ENCODE data around the gene ISG20L2. TPM values are rescaled to one million over a fixed set of nuclear protein-coding genes. Genes with fewer than 3 reads are reported as not detected.
A peak's percentile ranks its signal among the peaks of the same experiment; 100 is the strongest.

The ISG20L2 gene
- total RNA-seq, 1 donor from 2014 or later, result 35.3 TPM

DNA sequence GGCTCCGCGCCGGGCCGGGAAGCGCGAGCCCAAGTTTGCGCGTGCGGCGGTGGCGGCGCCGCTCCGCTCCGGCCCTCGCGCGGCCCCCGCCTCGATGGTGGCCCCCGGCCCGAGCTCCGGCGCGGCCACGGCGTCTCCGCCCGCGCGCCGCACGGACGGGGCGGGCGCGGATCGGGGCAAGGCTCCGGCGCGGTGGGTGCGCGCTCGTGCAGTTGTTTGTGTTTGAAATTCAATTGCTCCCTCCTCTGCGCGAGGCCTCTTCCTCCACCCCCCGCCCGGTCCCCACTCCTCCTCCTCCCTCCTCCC is 22.8 kb upstream of the ISG20L2 start, which contains the start of gene HDGF:
Gene HDGF (minus strand): TSS at position 225 of the 306 bp plus-strand sequence. CDS start 246 bp downstream, outside the sequence.
- H3K36me3 Mint-ChIP-seq, result no peaks in the 10 kb centered on the region
- DNase-seq (ENCODE audit: extremely low spot score, unreplicated experiment), result no peak
- no peaks in the 10 kb centered on the region for H3K27me3 Mint-ChIP-seq
- H3K4me1 Mint-ChIP-seq (ENCODE audit: unreplicated experiment), result peaks cover 32% of the 10 kb centered on the region
- no peaks in the 10 kb centered on the region for H3K9me3 Mint-ChIP-seq
- H3K27ac Mint-ChIP-seq, result peak within 1 kb of the TSS; percentile 99
- H3K4me3 Mint-ChIP-seq, result peak within 1 kb of the TSS; percentile 96
- TF ChIP-seq, protein P1, sequence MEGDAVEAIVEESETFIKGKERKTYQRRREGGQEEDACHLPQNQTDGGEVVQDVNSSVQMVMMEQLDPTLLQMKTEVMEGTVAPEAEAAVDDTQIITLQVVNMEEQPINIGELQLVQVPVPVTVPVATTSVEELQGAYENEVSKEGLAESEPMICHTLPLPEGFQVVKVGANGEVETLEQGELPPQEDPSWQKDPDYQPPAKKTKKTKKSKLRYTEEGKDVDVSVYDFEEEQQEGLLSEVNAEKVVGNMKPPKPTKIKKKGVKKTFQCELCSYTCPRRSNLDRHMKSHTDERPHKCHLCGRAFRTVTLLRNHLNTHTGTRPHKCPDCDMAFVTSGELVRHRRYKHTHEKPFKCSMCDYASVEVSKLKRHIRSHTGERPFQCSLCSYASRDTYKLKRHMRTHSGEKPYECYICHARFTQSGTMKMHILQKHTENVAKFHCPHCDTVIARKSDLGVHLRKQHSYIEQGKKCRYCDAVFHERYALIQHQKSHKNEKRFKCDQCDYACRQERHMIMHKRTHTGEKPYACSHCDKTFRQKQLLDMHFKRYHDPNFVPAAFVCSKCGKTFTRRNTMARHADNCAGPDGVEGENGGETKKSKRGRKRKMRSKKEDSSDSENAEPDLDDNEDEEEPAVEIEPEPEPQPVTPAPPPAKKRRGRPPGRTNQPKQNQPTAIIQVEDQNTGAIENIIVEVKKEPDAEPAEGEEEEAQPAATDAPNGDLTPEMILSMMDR (conservative IDR thresholded peaks at IDR 0.05), result no peak

DNA sequence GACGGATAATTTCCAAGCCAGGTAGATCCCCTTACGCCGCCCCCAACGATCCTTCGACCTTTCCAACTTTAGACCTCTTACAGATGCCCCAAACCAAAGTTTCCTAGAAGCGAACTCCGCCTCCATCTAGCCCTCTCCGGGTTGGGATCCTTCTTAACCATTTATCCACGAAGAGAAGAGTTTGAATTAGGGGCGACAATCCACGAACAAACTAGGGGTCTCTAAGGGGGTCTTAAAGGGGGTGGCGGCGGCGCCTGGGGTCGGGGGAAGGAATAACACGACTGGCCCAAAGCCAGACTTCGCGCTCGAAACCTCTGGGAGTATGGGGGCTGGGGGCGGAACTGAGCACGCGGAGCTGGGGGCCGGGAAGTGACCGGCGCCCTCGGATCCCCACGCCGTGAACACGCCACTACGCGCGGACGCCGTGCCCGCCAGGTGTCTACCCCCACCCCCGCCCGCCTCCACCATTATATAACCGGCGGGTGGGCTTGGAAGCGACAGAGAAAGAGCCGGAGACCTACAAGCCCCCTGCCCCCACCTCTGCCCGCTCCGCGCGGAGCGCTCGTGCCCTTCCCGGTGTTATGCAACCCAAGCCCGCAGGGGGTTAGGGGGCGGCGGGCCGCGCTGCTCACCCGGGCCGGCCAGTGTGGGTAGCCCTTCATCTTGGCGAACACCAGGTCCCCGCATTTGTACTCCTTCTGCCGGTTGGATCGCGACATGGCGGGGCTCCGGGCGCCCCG is 22.3 kb upstream of the ISG20L2 start:
- Mint-ChIP-seq H3K4me1 (ENCODE audit: unreplicated experiment) (peaks cover 35% of the 10 kb centered on the region), H3K27ac (peak overlapping the region; percentile 99), H3K27me3 (no peaks in the 10 kb centered on the region), H3K9me3 (no peaks in the 10 kb centered on the region), H3K4me3 (peak overlapping the region; percentile 96), H3K36me3 (peaks cover 3% of the 10 kb centered on the region)
- TF ChIP-seq, protein P1 (conservative IDR thresholded peaks at IDR 0.05), result peak; percentile 29
- DNase-seq (ENCODE audit: extremely low spot score, unreplicated experiment), result no peak

DNA sequence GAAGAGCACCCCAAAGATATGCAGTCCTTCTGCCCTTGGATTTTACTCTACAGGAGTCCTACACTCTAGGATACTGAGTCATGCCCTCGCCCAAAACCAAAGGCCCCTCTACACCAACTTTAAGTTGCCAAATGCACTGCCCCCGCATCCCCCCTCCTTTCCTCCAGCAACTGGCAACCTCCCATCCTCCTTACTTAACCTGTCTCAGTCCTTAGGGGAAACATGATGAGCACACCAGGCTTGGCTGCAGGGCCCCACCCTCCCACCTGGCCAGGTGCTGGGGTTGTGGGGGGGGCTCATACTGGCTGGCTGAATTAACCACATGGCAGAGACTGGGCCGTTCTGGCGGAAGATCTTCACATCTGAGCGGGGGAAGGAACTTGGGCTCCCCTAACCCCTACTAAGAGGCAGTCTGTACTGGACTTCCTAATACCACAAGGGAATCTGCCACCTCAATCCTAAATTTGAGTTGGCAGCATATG is 21.7 kb upstream of the ISG20L2 start:
- peak overlapping the region; percentile 96 for H3K4me3 Mint-ChIP-seq
- no peaks in the 10 kb centered on the region for H3K27me3 Mint-ChIP-seq
- peaks cover 39% of the 10 kb centered on the region for H3K4me1 Mint-ChIP-seq (ENCODE audit: unreplicated experiment)
- H3K27ac Mint-ChIP-seq, result peak overlapping the region; percentile 99
- DNase-seq (ENCODE audit: extremely low spot score, unreplicated experiment), result no peak
- no peaks in the 10 kb centered on the region for H3K9me3 Mint-ChIP-seq
- TF ChIP-seq, protein P1 (conservative IDR thresholded peaks at IDR 0.05), result no peak
- H3K36me3 Mint-ChIP-seq, result peaks cover 8% of the 10 kb centered on the region

DNA sequence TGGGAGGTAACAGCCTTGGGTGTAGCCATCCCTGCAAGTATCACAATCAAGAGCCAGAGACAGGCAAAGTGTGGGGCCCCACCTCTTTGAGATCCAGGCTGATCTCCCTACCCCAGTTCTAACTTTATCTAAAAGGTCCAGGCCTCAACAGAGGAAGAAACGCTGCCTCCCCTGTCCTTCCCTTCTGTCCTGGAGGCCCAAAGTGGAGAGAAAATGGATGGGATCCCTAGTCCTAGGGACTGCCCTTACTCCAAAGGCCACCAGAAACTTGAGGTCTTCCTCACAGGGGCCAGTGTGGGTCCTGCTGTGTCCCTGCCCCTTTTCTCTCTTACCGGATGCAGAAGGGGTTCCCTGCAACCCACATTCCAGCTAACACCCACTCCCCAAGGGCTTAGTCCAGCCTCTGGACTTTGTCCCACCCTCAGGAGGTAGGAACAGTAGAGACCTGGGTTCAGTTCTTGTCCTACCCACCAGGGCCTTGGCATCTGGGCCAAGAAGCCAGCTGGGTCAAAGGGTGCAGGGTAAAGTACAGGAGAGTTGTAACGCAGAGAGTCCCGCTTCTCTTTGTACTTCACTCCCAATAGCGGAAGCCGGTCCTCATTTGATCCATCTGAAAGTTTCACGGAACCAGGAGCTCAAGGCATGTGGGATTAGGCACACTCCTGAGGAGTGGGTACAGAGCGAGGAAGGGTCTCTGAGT is 21.0 kb upstream of the ISG20L2 start:
- H3K4me3 Mint-ChIP-seq, result peak overlapping the region; percentile 96
- peaks cover 37% of the 10 kb centered on the region for H3K4me1 Mint-ChIP-seq (ENCODE audit: unreplicated experiment)
- H3K27ac Mint-ChIP-seq, result peak overlapping the region; percentile 99
- TF ChIP-seq, protein P1 (conservative IDR thresholded peaks at IDR 0.05), result no peak
- H3K27me3 Mint-ChIP-seq, result no peaks in the 10 kb centered on the region
- peaks cover 8% of the 10 kb centered on the region for H3K36me3 Mint-ChIP-seq
- DNase-seq (ENCODE audit: extremely low spot score, unreplicated experiment), result no peak
- no peaks in the 10 kb centered on the region for H3K9me3 Mint-ChIP-seq

DNA sequence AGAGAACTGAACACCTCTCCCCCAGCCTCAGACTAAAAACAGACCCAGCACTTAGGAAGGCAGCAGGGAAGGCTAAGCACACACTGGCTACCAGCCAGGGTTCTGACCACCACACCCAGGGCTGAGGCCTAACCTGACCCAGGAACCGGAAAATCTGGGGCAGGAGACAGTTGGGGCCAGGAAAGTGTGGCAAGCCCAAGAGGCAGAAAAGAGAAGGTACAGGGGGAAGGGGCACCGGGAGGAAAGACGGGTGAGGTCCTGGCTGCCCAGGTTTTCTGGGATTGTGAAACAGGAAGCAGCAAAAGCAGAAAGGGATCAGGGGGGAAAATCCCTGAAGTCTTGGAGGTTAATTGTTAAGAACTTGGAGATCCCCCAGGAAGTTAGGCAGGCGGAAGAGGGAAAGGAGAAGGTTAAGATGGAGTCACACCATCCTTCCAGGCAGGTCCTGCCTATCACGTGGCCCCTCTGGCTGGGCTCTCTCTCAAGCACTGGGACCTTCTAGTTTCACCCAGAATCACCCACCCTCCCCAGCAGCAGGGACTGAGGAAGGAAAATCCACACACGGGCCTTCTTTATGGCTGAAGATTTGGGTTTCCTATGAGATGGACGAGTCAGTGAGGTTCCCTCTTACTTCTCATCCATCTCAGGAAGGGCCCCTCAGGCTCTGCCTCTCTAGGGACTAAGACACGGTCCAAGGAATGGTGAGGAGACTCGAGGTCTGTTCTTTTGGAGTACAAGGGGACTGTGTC is 20.3 kb upstream of the ISG20L2 start:
- Mint-ChIP-seq H3K4me1 (ENCODE audit: unreplicated experiment) (peaks cover 37% of the 10 kb centered on the region), H3K27ac (peak overlapping the region; percentile 99), H3K27me3 (no peaks in the 10 kb centered on the region)

More for the DNA sequence above, 20.3 kb upstream of the ISG20L2 start:
- peak overlapping the region; percentile 96 for H3K4me3 Mint-ChIP-seq
- no peak for DNase-seq (ENCODE audit: extremely low spot score, unreplicated experiment)
- no peaks in the 10 kb centered on the region for H3K9me3 Mint-ChIP-seq
- peaks cover 8% of the 10 kb centered on the region for H3K36me3 Mint-ChIP-seq
- TF ChIP-seq, protein P1 (conservative IDR thresholded peaks at IDR 0.05), result no peak
